NCI-H524 (cell line): Measurements from ENCODE around the gene AGAP1.
"Not testable (repeated sequence)": the region's sequence is repeated elsewhere in the genome, so short reads cannot be mapped to it uniquely, and the experiment has no call there.

Experiments
- DNase-seq, 2 experiments: peaks; one replicate each; lab custom pipeline; 2025; lab: John Stamatoyannopoulos, UW

AGAP1 gene

GRCh38 chr2:236073246-236073645, 579.4 kb downstream of the AGAP1 start:
- DNase-seq = peak in 1 of 2 experiments; percentile 50

DNA sequence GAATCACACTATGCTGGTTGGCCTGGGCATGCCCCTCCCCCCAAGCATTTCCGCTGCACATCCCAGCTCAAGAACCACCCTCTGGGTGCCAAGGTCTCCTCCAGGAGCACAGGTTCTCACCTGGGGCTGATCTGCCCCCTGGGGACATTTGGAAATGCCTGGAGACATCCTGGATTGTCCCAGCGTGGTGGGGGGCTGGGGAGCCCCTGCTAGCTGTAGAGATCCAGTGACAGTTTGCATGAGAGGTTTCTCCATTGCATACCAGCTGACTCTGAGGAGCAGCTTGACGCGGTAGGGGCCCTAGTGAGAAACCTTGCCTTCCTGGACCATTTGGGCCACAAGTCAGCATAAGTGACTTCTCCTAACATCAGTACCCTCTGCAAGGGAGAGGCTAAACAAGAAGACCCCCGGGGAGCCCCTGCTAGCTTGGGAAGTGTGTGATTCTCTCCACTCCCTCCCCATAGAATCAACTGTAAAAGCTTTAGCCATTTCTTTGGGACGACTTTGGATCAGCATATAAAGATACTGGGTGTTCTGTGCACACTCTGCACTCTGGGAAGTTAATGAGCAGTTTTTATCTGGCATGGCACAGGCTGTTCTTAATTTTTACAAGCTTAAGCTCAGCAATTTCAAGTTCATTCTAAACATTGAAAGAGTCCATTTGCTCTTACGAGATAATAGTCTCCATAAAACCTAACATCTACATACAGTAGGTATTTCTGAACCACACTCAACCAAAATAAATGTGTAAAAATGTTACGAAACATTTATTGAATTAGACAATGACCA, 580.2 kb downstream of the AGAP1 start:
- DNase-seq = no peak

GRCh38 chr2:236075802-236076201, 582.0 kb downstream of the AGAP1 start:
- no peak for DNase-seq

DNA sequence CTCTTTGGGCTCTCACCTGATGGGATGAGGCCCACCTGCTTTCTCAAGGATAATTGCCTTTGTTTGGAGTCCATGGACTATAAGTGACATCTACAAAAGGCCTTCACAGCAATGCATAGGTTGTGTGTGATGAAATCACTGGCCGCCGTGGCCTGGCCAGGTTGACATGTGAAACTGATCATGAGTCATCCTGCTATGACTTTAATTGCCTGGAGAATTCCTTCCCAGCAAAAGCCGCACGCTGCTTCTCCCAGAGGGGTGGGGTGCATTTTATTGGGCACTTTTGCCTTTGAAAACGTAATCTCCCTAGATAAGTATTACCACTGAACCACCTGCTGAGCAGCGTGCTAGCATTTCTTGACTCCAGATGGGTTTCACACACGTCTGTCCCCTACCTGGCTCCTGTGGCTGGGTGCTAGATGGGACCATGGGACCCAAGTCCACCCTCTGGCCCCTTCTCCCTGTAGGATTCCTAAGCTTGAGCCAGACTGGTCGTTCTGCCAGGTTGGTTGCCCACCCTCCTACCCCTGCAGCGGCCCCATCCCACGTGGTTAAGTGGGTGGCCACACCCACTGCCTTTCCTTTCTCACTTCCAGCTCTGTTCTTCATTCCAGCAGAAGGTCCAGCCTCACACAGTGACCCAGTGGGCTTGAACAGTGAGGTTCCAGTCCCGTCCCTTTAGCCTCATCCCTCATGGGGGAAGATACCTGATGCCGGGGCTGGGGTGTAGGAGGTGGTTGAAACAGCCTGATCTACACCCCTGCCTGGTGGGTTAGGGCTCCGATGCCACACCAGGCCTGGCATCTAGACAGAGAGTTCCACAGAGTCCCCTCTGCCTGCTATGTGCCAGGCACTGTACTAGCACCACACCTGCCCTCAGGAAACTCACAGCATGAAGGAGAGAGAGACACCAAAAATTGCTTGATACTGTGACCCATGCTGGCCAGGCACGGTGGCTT, 584.7 kb downstream of the AGAP1 start:
- peak; percentile 64 to 85 for DNase-seq

DNA sequence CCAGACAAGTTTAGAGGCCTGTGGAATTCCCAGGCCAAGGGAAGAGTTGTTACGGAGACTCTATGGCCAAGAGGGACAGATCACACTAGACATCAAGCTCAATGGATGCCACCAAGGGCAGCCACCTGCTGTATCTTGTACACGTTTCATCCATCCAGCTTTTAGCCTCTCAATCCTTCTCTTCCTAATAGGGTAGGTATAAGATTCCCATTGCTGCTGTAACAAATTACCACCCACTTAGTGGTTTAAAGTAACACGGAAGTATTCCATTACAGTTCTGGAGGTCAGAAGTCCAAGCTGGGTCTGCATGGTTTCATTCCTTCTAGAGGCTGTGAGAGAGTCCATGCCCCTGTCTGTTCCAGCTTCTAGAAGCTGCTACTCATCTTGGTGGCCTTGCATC, 586.6 kb downstream of the AGAP1 start:
- no peak for DNase-seq

- no peak for DNase-seq
These were observed 587.3 kb downstream of the AGAP1 start for GRCh38 chr2:236081171-236081570.

GRCh38 chr2:236082061-236082460, 588.2 kb downstream of the AGAP1 start:
- no peak for DNase-seq

DNA sequence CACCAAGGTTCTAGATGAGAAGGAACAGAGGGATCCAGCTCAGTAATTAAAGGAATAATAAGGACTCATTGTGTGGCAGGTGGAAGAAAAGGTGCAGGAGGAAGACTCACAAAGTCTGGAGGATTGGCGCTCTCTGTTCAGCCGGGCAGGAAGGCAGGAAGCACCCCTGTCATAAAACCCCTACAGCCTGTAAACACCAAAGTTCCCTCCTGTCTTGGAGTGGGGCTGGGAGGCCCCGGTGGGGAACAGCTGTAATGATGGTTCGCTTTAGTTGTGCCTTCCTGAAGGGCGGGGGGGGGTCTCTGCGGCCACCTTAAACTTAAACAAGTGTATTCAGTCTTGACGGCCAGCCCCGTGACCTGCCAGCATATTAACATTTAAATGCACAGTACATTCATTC, 590.1 kb downstream of the AGAP1 start:
- no peak for DNase-seq

GRCh38 chr2:236085211-236085610, 591.4 kb downstream of the AGAP1 start:
- DNase-seq = no peak

DNA sequence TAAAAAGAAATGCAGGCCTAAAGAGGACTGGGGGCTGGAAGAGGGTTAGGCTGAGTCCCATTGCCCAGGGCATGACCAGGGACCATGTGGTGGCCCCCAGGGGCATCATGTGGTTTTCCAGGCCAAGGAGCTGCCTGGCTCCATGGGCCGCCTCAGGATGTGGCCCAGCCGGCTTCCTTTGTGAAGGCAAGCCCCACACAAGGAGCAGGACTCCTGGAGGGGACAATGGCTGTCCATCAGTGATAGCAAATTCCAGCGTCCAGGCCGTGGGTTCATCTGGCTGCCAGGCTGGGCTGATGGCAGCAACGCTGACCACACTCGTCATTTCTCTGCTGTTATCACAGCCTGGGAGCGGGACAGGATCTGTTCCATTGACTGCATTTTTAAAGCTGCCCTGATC, 591.8 kb downstream of the AGAP1 start:
- no peak for DNase-seq

- DNase-seq = no peak
These were observed 592.6 kb downstream of the AGAP1 start for GRCh38 chr2:236086403-236086970.

GRCh38 chr2:236086971-236087465, 593.2 kb downstream of the AGAP1 start:
- no peak for DNase-seq

DNA sequence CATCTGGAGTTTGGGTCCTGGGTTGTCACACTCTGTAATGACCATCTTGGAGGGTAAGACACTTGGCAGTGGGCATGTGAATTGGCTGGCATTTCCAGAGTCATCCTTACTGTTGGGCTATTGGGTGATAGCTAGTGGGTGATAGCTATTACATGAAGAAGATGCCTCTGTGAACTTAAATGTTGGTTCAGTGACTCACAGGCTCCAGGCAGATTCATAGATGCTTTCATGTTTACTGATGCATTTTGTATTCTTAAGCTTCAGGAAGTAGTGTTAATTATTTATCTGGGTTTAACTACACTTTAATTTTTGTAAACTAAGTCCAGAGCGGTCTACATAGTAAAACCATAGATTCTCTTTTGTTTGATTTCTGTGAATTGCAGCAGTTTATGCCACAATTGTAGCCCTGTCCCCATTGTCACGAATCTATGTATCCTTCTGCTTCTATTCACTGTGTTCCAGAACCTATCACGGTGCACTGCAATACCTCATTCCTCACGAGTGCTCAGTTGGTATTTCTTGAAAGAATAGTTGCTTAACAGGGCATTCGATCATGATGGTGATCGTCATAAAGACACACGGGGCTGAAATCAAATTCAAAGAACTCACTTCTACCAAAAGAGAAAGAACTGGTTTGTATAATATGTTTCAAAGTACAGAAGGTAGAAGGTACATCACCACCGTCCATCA, 594.7 kb downstream of the AGAP1 start:
- no peak for DNase-seq

- no peak for DNase-seq
These were observed 595.6 kb downstream of the AGAP1 start for GRCh38 chr2:236089271-236090026.

DNA sequence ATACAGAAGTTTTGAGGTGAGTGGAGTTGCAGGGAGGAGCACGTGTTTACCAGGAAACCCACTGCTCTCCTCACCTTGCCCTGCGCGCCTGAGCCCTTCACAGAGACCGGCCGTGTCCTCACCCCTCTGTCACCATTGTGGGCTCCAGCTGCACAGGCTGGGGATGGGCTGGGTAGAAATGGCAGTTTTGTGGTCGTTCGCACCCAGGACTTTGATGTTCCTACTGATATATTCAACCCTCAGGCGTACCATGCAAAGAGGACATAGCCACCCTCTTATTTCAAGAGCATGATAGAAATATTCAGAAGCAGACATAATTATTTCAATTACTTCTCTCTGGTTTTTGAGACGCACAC, 596.2 kb downstream of the AGAP1 start:
- no peak for DNase-seq

GRCh38 chr2:236090826-236091225, 597.0 kb downstream of the AGAP1 start:
- DNase-seq = not testable (repeated sequence)

DNA sequence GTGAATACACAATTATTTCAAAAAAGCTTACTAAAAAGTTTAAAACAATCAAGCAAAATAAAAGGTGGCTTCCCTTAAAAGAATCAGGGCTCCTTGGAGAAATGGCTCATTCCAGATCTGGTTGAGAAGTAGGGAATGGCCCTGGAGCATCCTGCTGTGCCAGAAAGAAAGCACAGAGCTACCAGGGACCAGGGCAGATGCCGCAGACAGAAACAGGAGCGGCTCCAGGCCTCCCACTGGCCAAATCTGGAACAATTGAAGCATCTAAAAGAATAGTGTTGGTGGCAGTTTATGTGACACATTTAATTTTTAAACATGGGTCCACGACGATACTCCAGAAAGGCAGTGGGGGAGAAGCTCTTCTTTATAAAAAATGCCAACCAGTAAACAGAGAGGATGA, 598.9 kb downstream of the AGAP1 start:
- DNase-seq = no peak

DNA sequence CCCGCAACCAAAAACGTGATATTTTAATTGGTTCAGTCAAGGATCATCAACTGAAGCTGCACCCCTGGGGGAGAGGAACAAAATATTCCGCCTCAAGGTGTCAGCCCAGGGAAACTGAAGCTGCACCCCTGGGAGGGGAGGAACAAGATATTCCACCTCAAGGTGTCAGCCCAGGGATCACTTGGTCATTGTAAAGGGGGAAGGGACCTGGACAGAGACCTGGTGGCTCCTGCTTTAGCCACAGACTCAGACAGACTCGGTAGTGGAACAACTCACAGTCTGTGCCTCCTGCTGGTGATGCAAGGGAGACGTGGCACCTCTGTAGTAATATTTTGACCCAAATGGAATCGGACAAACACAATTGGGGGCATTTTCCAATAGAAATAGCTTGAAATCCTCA, 599.3 kb downstream of the AGAP1 start:
- DNase-seq = no peak

GRCh38 chr2:236095504-236095903, 601.7 kb downstream of the AGAP1 start:
- no peak for DNase-seq

DNA sequence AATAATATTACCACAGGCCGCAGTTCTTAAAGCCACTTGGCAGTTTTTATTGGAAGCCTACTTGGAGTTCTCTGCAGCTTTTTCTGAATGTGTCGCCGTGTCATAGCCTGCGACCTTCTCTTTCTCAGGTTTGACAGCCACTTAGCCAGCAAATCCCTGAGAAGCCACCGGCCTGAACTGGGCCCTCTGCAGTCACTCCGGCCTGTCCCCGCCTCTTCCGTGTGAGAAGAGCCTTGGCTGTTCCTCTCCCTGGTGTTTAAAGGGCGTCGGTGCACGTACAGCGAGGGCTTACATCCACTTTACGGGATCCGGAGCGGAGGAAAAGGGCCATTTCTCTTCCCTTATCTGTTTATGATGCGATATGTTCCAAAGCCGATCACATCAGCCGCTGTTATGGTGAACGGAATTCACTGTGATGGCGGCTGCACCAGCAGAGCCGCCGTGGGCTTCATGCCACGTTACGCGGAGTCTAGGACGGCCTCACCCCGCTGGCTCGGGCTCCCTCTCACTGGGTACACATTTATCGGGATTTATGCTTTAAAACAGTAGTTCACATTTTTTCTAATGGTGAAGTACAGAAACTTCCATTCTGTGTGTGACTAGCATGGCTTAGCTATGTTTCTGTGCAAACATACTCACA, 607.6 kb downstream of the AGAP1 start:
- no peak for DNase-seq

- DNase-seq = no peak
These were observed 609.1 kb downstream of the AGAP1 start for GRCh38 chr2:236102971-236103370.
